IPS-20b (cell line): ENCODE data around the gene ZNF280B.

ENCODE experiments used
- H3K27ac ChIP-seq: one replicate; pipeline ENCODE4 v1.5.1; 2013; ENCODE audit warnings: low read length
- H3K27me3 ChIP-seq: 2 replicates; pipeline ENCODE4 v1.6.1; 2013; ENCODE audit warnings: mild to moderate bottlenecking, low read length, inconsistent platforms; ENCODE audit not compliant: insufficient read depth
- H3K36me3 ChIP-seq: 2 replicates; pipeline ENCODE4 v1.6.1; 2013; ENCODE audit warnings: low read depth, mild to moderate bottlenecking, inconsistent platforms, low read length, moderate library complexity; ENCODE audit not compliant: insufficient read depth
- H3K4me1 ChIP-seq: 2 replicates; pipeline ENCODE4 v1.6.1; 2013; ENCODE audit warnings: mild to moderate bottlenecking, control low read depth, inconsistent platforms, low read length, moderate library complexity; ENCODE audit not compliant: insufficient read depth
- H3K4me3 ChIP-seq: 2 replicates; pipeline ENCODE4 v1.5.1; 2013; ENCODE audit warnings: mild to moderate bottlenecking, low read length, inconsistent platforms
- H3K9ac ChIP-seq: 2 replicates; pipeline ENCODE4 v1.6.1; 2013; ENCODE audit warnings: low read depth, mild to moderate bottlenecking, inconsistent platforms, low read length, moderate library complexity
- H3K9me3 ChIP-seq: 2 replicates; pipeline ENCODE4 v1.6.1; 2013; ENCODE audit warnings: mild to moderate bottlenecking, low read depth, low read length, inconsistent platforms; ENCODE audit not compliant: insufficient read depth

The ZNF280B gene

GRCh38 chr22:22508274-22509176 lies at the start of gene ZNF280B:
ZNF280B (minus strand) TSS chr22:22508742; CDS start chr22:22489398, 19,344 bp downstream.
- peaks cover 38% of the 10 kb centered on the region for H3K27me3 ChIP-seq
- no peak within 1 kb of the TSS for H3K27ac ChIP-seq
- H3K36me3 ChIP-seq: peaks cover 29% of the 10 kb centered on the region
- no peaks in the 10 kb centered on the region for H3K4me1 ChIP-seq
- H3K9ac ChIP-seq: peak within 1 kb of the TSS; percentile 86
- H3K9me3 ChIP-seq: peaks cover 19% of the 10 kb centered on the region; the same call in 1 of the 2 replicates
- H3K4me3 ChIP-seq: peak within 1 kb of the TSS; percentile 89

- Histone ChIP-seq H3K4me1 (no peaks in the 10 kb centered on the region), H3K4me3 (no peak overlapping the region), H3K9ac (no peak overlapping the region), H3K9me3 (no peaks in the 10 kb centered on the region; the same call in 1 of the 2 replicates), H3K27me3 (peaks cover 67% of the 10 kb centered on the region), H3K36me3 (no peaks in the 10 kb centered on the region), H3K27ac (no peak overlapping the region)
Observed at GRCh38 chr22:22556995-22557925, 48.7 kb upstream of the ZNF280B start.

- Histone ChIP-seq H3K36me3 (no peaks in the 10 kb centered on the region), H3K27me3 (peaks cover 64% of the 10 kb centered on the region), H3K9me3 (no peaks in the 10 kb centered on the region; the same call in 1 of the 2 replicates), H3K4me3 (no peak overlapping the region), H3K27ac (no peak overlapping the region), H3K9ac (no peak overlapping the region), H3K4me1 (no peaks in the 10 kb centered on the region)
Observed at GRCh38 chr22:22556578-22556977, 48.0 kb upstream of the ZNF280B start.

- no peak overlapping the region for H3K27ac ChIP-seq
- no peaks in the 10 kb centered on the region for H3K4me1 ChIP-seq
- H3K9me3 ChIP-seq: no peaks in the 10 kb centered on the region; the same call in 1 of the 2 replicates
- H3K36me3 ChIP-seq: no peaks in the 10 kb centered on the region
- peaks cover 68% of the 10 kb centered on the region for H3K27me3 ChIP-seq
- no peak overlapping the region for H3K9ac ChIP-seq
- no peak overlapping the region for H3K4me3 ChIP-seq
Observed at GRCh38 chr22:22555596-22555995, 47.1 kb upstream of the ZNF280B start.

GRCh38 chr22:22554587-22555284 lies 46.2 kb upstream of the ZNF280B start:
- Histone ChIP-seq H3K27ac (no peak overlapping the region), H3K9ac (no peak overlapping the region), H3K27me3 (peaks cover 71% of the 10 kb centered on the region), H3K4me1 (no peaks in the 10 kb centered on the region), H3K36me3 (no peaks in the 10 kb centered on the region), H3K9me3 (no peaks in the 10 kb centered on the region), H3K4me3 (no peak overlapping the region)

- Histone ChIP-seq H3K9me3 (no peaks in the 10 kb centered on the region), H3K27me3 (peaks cover 75% of the 10 kb centered on the region), H3K36me3 (no peaks in the 10 kb centered on the region), H3K9ac (no peak overlapping the region), H3K4me1 (no peaks in the 10 kb centered on the region), H3K27ac (no peak overlapping the region), H3K4me3 (no peak overlapping the region)
Observed at GRCh38 chr22:22553735-22554586, 45.4 kb upstream of the ZNF280B start.

GRCh38 chr22:22553141-22553540 lies 44.6 kb upstream of the ZNF280B start:
- Histone ChIP-seq H3K4me1 (no peaks in the 10 kb centered on the region), H3K27me3 (peaks cover 84% of the 10 kb centered on the region), H3K36me3 (no peaks in the 10 kb centered on the region), H3K9ac (no peak overlapping the region), H3K27ac (no peak overlapping the region), H3K9me3 (no peaks in the 10 kb centered on the region), H3K4me3 (no peak overlapping the region)

- H3K4me3 ChIP-seq: no peak overlapping the region
- no peaks in the 10 kb centered on the region for H3K9me3 ChIP-seq
- no peak overlapping the region for H3K27ac ChIP-seq
- peaks cover 89% of the 10 kb centered on the region for H3K27me3 ChIP-seq
- H3K36me3 ChIP-seq: no peaks in the 10 kb centered on the region
- no peaks in the 10 kb centered on the region for H3K4me1 ChIP-seq
- H3K9ac ChIP-seq: no peak overlapping the region
Observed at GRCh38 chr22:22552630-22553029, 44.1 kb upstream of the ZNF280B start.

- H3K27ac ChIP-seq: no peak overlapping the region
- H3K9me3 ChIP-seq: no peaks in the 10 kb centered on the region
- H3K36me3 ChIP-seq: no peaks in the 10 kb centered on the region
- no peak overlapping the region for H3K4me3 ChIP-seq
- no peak overlapping the region for H3K9ac ChIP-seq
- no peaks in the 10 kb centered on the region for H3K4me1 ChIP-seq
- peaks cover 96% of the 10 kb centered on the region for H3K27me3 ChIP-seq
Observed at GRCh38 chr22:22550789-22551434, 42.4 kb upstream of the ZNF280B start.

GRCh38 chr22:22548910-22549309 lies 40.4 kb upstream of the ZNF280B start:
- Histone ChIP-seq H3K27me3 (peaks cover 96% of the 10 kb centered on the region), H3K27ac (no peak overlapping the region), H3K4me3 (no peak overlapping the region), H3K9me3 (no peaks in the 10 kb centered on the region), H3K4me1 (no peaks in the 10 kb centered on the region), H3K36me3 (no peaks in the 10 kb centered on the region), H3K9ac (no peak overlapping the region)
